Measurements from ENCODE around the gene FASLG. TPM values are rescaled to one million over a fixed set of nuclear protein-coding genes. Genes with fewer than 3 reads are reported as not detected.

FASLG gene
- total RNA-seq, 1 experiment from 2014 or later: not detected

DNA sequence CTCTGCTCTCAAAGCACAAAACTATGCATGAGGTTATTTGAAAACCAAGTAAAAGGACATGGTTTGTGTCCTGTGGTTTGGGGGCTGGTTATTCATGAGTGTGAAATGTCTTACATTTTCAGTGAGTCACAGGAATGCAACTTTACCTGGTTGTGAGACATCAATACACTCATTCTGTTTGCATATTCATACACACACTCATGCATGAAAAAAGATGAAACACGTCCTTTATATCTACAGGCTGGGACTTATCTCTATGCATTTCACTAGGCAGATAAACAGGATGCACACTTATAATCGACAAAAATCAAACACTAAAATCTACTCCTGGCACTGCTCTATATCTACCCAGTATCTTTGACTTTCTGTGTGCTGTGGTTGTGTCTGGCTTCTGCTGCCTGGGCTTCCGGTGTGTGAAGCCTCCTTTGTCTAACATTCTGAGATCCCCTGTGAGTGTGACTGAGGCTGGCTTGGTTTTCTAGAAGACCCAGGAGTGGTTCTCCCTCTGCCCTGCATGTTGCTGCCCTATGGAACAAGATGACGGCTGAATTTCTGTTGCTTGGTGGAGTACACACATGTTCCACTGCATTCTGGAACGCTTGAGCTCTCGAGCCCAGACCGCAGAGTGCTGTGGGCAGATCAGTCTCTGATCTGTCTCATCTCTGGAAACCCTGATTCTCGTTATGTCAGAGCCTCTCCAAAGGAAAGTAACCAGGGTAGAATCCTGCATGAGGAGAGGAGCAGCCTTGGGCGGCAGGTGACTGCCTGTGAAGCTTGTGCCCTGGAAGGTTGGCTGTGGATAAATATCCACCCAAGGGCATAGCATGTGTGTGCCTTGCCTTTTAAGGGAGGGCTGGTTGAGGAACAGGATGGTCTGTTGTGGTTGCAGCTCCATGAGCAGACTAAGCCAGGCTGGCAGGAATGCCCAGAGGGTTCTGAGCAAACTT is 19.7 kb upstream of the FASLG start (continued):
- no peak for TF ChIP-seq KAT7 (CRISPR knock-in tag; IDR thresholded peaks at IDR 0.05; ENCODE audit: borderline replicate concordance)
- TF ChIP-seq JUN (CRISPR knock-in tag; IDR thresholded peaks at IDR 0.05): no peak
- TF ChIP-seq, protein P1, sequence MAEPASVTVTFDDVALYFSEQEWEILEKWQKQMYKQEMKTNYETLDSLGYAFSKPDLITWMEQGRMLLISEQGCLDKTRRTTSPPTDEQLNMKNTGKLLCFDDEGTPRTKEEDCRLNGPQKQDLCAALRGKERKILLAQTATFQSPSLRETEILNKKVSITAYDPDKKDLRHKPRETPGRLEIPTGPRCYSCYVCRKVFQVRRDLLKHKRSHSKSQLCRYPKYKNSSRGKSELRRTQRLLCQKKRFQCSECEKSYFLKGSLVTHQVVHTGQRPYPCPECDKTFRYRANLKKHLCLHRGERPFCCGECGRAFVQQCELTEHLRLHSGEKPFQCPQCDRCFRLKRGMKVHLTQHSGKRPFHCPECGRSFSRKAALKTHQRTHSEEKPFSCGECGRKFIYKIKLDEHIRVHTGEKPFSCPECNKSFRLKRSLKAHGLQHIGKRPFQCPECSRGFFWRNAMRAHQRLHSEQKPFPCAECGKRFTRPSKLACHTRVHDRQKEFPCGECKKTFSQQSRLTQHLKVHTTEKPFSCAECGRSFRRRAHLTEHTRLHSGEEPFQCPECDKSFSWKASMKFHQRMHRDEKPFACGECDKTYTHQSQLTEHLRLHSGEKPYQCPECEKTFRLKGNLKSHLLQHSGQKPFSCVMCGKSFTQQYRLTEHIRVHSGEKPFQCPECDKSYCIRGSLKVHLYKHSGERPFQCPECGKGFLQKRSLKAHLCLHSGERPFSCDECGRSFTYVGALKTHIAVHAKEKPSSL (CRISPR knock-in tag; conservative IDR thresholded peaks at IDR 0.05): no peak
- TF ChIP-seq, protein P2, sequence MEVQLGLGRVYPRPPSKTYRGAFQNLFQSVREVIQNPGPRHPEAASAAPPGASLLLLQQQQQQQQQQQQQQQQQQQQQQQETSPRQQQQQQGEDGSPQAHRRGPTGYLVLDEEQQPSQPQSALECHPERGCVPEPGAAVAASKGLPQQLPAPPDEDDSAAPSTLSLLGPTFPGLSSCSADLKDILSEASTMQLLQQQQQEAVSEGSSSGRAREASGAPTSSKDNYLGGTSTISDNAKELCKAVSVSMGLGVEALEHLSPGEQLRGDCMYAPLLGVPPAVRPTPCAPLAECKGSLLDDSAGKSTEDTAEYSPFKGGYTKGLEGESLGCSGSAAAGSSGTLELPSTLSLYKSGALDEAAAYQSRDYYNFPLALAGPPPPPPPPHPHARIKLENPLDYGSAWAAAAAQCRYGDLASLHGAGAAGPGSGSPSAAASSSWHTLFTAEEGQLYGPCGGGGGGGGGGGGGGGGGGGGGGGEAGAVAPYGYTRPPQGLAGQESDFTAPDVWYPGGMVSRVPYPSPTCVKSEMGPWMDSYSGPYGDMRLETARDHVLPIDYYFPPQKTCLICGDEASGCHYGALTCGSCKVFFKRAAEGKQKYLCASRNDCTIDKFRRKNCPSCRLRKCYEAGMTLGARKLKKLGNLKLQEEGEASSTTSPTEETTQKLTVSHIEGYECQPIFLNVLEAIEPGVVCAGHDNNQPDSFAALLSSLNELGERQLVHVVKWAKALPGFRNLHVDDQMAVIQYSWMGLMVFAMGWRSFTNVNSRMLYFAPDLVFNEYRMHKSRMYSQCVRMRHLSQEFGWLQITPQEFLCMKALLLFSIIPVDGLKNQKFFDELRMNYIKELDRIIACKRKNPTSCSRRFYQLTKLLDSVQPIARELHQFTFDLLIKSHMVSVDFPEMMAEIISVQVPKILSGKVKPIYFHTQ (CRISPR knock-in tag; IDR thresholded peaks at IDR 0.05): no peak
- TF ChIP-seq ZNF232 (CRISPR knock-in tag; IDR thresholded peaks at IDR 0.05): no peak
- no peak for TF ChIP-seq PRRX2 (CRISPR knock-in tag; IDR thresholded peaks at IDR 0.05)
- no peak for TF ChIP-seq NFYB (CRISPR knock-in tag; conservative IDR thresholded peaks at IDR 0.05; ENCODE audit: low read depth)
- TF ChIP-seq, protein P3, sequence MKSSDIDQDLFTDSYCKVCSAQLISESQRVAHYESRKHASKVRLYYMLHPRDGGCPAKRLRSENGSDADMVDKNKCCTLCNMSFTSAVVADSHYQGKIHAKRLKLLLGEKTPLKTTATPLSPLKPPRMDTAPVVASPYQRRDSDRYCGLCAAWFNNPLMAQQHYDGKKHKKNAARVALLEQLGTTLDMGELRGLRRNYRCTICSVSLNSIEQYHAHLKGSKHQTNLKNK (CRISPR knock-in tag; IDR thresholded peaks at IDR 0.05): no peak
- no peak for TF ChIP-seq TEAD1 (CRISPR knock-in tag; IDR thresholded peaks at IDR 0.05)
- TF ChIP-seq FOXK1 (CRISPR knock-in tag; IDR thresholded peaks at IDR 0.05): no peak
- no peak for TF ChIP-seq TP53 (CRISPR knock-in tag; IDR thresholded peaks at IDR 0.05)
- TF ChIP-seq GTF2I (CRISPR knock-in tag; conservative IDR thresholded peaks at IDR 0.05): no peak

DNA sequence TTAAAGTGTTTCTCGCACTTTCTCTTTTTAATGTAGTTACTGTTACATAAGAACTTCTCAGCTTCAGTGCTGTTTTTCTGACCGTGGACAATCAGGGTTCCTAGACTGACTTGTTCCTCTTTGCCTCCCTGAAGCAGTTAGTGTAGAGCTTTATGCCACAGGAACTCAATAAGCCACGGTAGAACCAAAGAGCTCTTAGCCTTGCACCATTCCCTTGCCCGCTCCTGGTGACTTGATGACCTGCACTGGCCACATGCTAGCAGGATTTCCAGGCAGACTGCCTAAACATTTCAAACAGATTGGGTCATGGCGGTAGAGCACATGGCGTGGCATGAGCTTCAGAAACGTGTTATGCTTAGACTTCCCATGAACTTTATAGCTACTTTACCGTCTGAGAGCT is 18.8 kb upstream of the FASLG start:
- ChIA-PET POLR2A (no interaction called here), CTCF (interaction anchor here (1.0 kb wide), 1 partner anchor 77 kb away, joined by 3 read pairs; no protein-coding TSS in a partner anchor)
- no peaks in the 10 kb centered on the region for H3K27me3 Mint-ChIP-seq (ENCODE audit: low read depth)
- no peak for TF ChIP-seq SOX15 (CRISPR knock-in tag; IDR thresholded peaks at IDR 0.05)
- TF ChIP-seq NR2C2 (CRISPR knock-in tag; IDR thresholded peaks at IDR 0.05): no peak
- TF ChIP-seq, protein P4, sequence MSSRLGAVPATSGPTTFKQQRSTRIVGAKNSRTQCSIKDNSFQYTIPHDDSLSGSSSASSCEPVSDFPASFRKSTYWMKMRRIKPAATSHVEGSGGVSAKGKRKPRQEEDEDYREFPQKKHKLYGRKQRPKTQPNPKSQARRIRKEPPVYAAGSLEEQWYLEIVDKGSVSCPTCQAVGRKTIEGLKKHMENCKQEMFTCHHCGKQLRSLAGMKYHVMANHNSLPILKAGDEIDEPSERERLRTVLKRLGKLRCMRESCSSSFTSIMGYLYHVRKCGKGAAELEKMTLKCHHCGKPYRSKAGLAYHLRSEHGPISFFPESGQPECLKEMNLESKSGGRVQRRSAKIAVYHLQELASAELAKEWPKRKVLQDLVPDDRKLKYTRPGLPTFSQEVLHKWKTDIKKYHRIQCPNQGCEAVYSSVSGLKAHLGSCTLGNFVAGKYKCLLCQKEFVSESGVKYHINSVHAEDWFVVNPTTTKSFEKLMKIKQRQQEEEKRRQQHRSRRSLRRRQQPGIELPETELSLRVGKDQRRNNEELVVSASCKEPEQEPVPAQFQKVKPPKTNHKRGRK (CRISPR knock-in tag; IDR thresholded peaks at IDR 0.05; ENCODE audit: borderline replicate concordance): no peak
- TF ChIP-seq, protein P5, sequence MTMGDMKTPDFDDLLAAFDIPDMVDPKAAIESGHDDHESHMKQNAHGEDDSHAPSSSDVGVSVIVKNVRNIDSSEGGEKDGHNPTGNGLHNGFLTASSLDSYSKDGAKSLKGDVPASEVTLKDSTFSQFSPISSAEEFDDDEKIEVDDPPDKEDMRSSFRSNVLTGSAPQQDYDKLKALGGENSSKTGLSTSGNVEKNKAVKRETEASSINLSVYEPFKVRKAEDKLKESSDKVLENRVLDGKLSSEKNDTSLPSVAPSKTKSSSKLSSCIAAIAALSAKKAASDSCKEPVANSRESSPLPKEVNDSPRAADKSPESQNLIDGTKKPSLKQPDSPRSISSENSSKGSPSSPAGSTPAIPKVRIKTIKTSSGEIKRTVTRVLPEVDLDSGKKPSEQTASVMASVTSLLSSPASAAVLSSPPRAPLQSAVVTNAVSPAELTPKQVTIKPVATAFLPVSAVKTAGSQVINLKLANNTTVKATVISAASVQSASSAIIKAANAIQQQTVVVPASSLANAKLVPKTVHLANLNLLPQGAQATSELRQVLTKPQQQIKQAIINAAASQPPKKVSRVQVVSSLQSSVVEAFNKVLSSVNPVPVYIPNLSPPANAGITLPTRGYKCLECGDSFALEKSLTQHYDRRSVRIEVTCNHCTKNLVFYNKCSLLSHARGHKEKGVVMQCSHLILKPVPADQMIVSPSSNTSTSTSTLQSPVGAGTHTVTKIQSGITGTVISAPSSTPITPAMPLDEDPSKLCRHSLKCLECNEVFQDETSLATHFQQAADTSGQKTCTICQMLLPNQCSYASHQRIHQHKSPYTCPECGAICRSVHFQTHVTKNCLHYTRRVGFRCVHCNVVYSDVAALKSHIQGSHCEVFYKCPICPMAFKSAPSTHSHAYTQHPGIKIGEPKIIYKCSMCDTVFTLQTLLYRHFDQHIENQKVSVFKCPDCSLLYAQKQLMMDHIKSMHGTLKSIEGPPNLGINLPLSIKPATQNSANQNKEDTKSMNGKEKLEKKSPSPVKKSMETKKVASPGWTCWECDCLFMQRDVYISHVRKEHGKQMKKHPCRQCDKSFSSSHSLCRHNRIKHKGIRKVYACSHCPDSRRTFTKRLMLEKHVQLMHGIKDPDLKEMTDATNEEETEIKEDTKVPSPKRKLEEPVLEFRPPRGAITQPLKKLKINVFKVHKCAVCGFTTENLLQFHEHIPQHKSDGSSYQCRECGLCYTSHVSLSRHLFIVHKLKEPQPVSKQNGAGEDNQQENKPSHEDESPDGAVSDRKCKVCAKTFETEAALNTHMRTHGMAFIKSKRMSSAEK (CRISPR knock-in tag; IDR thresholded peaks at IDR 0.05; ENCODE audit: borderline replicate concordance): no peak
- no peak for TF ChIP-seq ETV6 (CRISPR knock-in tag; IDR thresholded peaks at IDR 0.05)
- TF ChIP-seq, protein P6, sequence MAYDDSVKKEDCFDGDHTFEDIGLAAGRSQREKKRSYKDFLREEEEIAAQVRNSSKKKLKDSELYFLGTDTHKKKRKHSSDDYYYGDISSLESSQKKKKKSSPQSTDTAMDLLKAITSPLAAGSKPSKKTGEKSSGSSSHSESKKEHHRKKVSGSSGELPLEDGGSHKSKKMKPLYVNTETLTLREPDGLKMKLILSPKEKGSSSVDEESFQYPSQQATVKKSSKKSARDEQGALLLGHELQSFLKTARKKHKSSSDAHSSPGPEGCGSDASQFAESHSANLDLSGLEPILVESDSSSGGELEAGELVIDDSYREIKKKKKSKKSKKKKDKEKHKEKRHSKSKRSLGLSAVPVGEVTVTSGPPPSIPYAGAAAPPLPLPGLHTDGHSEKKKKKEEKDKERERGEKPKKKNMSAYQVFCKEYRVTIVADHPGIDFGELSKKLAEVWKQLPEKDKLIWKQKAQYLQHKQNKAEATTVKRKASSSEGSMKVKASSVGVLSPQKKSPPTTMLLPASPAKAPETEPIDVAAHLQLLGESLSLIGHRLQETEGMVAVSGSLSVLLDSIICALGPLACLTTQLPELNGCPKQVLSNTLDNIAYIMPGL (CRISPR knock-in tag; IDR thresholded peaks at IDR 0.05): no peak
- TF ChIP-seq, protein P3 (CRISPR knock-in tag; IDR thresholded peaks at IDR 0.05): no peak
- no peak for TF ChIP-seq JUN (CRISPR knock-in tag; IDR thresholded peaks at IDR 0.05)
- no peak for TF ChIP-seq HMGA2 (CRISPR knock-in tag; IDR thresholded peaks at IDR 0.05)

More for the DNA sequence above, 18.8 kb upstream of the FASLG start:
- Mint-ChIP-seq H3K36me3 (no peaks in the 10 kb centered on the region), H3K4me3 (no peak overlapping the region), H3K9me3 (peaks cover 14% of the 10 kb centered on the region), H3K4me1 (peaks cover 14% of the 10 kb centered on the region), H3K27ac (no peak overlapping the region)
- ATAC-seq (no peak), DNase-seq (ENCODE audit: low spot score) (no peak)

All from WTC11 (cell line).